ENCODE measurements around the gene SDS. TPM values are rescaled to one million over a fixed set of nuclear protein-coding genes. Genes with fewer than 3 reads are reported as not detected.

The SDS gene
- total RNA-seq, 1 experiment from 2014 or later, result not detected

DNA sequence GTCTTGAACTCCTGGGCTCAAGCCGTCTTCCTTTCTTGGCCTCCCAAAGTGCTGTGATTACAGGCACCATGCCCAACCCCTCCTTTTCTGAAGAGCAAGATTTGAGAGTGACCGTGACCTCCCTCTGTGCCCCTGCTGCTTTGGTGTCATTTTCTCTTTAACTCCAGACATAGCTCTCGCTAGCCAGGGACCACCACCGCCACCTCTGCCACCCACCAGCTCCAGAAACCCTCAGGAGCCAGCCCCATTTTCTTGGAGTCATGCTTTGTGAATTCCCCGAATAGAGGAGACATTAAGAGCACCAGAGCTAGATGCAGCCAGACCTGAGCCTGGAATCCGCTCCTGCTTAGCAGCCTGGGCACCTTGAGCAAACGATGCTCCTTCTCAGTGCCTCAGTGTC, 36.6 kb upstream of the SDS start:
- Histone ChIP-seq H4K20me1 (ENCODE audit: insufficient read depth) (no peaks in the 10 kb centered on the region), H3K4me3 (no peak overlapping the region), H3K9me2 (ENCODE audit: insufficient read depth) (no peaks in the 10 kb centered on the region), H3K9me3 (ENCODE audit: insufficient read depth, low read depth) (no peaks in the 10 kb centered on the region), H3F3A (ENCODE audit: insufficient read depth, low read depth) (no peaks in the 10 kb centered on the region), H3K27me3 (ENCODE audit: insufficient read depth, low read depth) (0 out of 2 replicates have a peak, but pooled peaks cover 2% of the 10 kb centered on the region), H3K36me3 (ENCODE audit: low read depth) (no peaks in the 10 kb centered on the region), H2AFZ (no peak overlapping the region), H3K27ac (no peak overlapping the region), H3K4me2 (no peak overlapping the region), H3K79me2 (ENCODE audit: low read depth) (no peaks in the 10 kb centered on the region), H3K4me1 (replicated peaks; ENCODE audit: insufficient read depth) (no peaks in the 10 kb centered on the region)
- no peak for DNase-seq
- CTCF ChIA-PET, result interaction anchor here (0.6 kb wide), 2 partner anchors 28 to 349 kb away, joined by 3 read pairs; no protein-coding TSS in a partner anchor
- no TSS peak for BruUV-seq (replicated peaks)
- TF ChIP-seq EZH2 (IDR thresholded peaks at IDR 0.05; ENCODE audit: low read depth), result no peak
- TF ChIP-seq, protein P1, sequence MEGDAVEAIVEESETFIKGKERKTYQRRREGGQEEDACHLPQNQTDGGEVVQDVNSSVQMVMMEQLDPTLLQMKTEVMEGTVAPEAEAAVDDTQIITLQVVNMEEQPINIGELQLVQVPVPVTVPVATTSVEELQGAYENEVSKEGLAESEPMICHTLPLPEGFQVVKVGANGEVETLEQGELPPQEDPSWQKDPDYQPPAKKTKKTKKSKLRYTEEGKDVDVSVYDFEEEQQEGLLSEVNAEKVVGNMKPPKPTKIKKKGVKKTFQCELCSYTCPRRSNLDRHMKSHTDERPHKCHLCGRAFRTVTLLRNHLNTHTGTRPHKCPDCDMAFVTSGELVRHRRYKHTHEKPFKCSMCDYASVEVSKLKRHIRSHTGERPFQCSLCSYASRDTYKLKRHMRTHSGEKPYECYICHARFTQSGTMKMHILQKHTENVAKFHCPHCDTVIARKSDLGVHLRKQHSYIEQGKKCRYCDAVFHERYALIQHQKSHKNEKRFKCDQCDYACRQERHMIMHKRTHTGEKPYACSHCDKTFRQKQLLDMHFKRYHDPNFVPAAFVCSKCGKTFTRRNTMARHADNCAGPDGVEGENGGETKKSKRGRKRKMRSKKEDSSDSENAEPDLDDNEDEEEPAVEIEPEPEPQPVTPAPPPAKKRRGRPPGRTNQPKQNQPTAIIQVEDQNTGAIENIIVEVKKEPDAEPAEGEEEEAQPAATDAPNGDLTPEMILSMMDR (conservative IDR thresholded peaks at IDR 0.05), result no peak
- POLR2A ChIA-PET (ENCODE audit: unreplicated experiment), result no interaction called here
- intact Hi-C loops (cut with micrococcal nuclease; ENCODE audit: unreplicated experiment), result no loop called here

DNA sequence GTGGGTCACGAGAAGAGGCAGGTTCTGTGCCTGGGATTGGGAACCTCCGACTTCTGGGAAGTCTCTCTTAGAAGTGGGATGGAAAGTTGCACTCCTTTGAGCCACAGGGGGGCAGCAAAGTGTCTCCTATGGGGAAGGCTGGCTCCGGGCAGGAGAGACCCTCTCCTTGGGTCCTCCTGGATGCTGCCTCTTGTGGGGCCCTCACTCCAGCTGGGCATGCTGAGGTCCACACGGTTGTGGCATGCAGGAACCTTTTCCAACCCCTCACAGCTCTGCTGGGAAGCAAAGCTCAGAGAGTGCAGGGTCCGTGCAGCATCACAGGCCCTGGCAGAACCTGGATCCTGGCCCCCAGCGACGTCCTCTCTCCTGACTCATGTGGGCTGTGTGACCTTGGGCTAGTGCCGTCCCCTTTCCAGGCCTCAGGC, 35.9 kb upstream of the SDS start:
- Histone ChIP-seq H3K27ac (no peak overlapping the region), H3K27me3 (ENCODE audit: insufficient read depth, low read depth) (no peaks in the 10 kb centered on the region), H4K20me1 (ENCODE audit: insufficient read depth) (no peaks in the 10 kb centered on the region), H3K9me2 (ENCODE audit: insufficient read depth) (no peaks in the 10 kb centered on the region), H3K9me3 (ENCODE audit: insufficient read depth, low read depth) (no peaks in the 10 kb centered on the region), H3K4me2 (no peak overlapping the region), H3K4me3 (no peak overlapping the region), H3F3A (ENCODE audit: insufficient read depth, low read depth) (no peaks in the 10 kb centered on the region), H2AFZ (no peak overlapping the region), H3K4me1 (replicated peaks; ENCODE audit: insufficient read depth) (no peaks in the 10 kb centered on the region), H3K36me3 (ENCODE audit: low read depth) (no peaks in the 10 kb centered on the region), H3K79me2 (ENCODE audit: low read depth) (no peaks in the 10 kb centered on the region)
- ChIA-PET POLR2A (ENCODE audit: unreplicated experiment) (no interaction called here), CTCF (interaction anchor here (0.6 kb wide), 1 partner anchor 349 kb away, joined by 3 read pairs; no protein-coding TSS in a partner anchor)
- no TSS peak for BruUV-seq (replicated peaks)
- intact Hi-C loops (cut with micrococcal nuclease; ENCODE audit: unreplicated experiment), result loop anchor here (1.0 kb wide), 1 partner anchor 473 kb away; no protein-coding TSS in a partner anchor
- peak in 1 of 2 experiments; percentile 35 for DNase-seq
- TF ChIP-seq EZH2 (IDR thresholded peaks at IDR 0.05; ENCODE audit: low read depth), result no peak
- TF ChIP-seq, protein P1 (conservative IDR thresholded peaks at IDR 0.05), result peak; percentile 77

DNA sequence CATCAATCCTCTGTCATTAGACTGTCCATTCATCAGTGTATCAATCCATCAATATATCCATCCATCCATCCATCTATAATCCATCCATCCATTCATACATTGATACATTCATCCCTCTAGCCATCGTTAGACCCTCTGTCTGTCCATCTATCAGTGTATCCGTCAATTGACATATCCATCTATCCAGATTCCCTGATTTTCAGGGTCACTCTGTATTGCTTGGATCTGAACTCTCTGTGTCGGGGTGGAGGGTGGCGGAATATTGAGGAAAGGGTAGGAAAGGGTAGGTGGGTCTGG, 35.6 kb upstream of the SDS start:
- TF ChIP-seq, protein P1 (conservative IDR thresholded peaks at IDR 0.05), result no peak
- no peak for TF ChIP-seq EZH2 (IDR thresholded peaks at IDR 0.05; ENCODE audit: low read depth)
- intact Hi-C loops (cut with micrococcal nuclease; ENCODE audit: unreplicated experiment), result loop anchor here (1.0 kb wide), 1 partner anchor 473 kb away; no protein-coding TSS in a partner anchor
- no peaks in the 10 kb centered on the region for H3F3A ChIP-seq (ENCODE audit: insufficient read depth, low read depth)
- H3K9me3 ChIP-seq (ENCODE audit: insufficient read depth, low read depth), result no peaks in the 10 kb centered on the region
- H3K4me2 ChIP-seq, result no peak overlapping the region
- H3K79me2 ChIP-seq (ENCODE audit: low read depth), result no peaks in the 10 kb centered on the region
- no peak for DNase-seq
- ChIA-PET CTCF (no interaction called here), POLR2A (ENCODE audit: unreplicated experiment) (no interaction called here)
- H3K4me3 ChIP-seq, result no peak overlapping the region
- no peaks in the 10 kb centered on the region for H3K27me3 ChIP-seq (ENCODE audit: insufficient read depth, low read depth)
- H3K4me1 ChIP-seq (replicated peaks; ENCODE audit: insufficient read depth), result no peaks in the 10 kb centered on the region
- no peak overlapping the region for H3K27ac ChIP-seq
- no peaks in the 10 kb centered on the region for H3K36me3 ChIP-seq (ENCODE audit: low read depth)
- BruUV-seq (replicated peaks), result no TSS peak
- H2AFZ ChIP-seq, result no peak overlapping the region
- H4K20me1 ChIP-seq (ENCODE audit: insufficient read depth), result no peaks in the 10 kb centered on the region
- no peaks in the 10 kb centered on the region for H3K9me2 ChIP-seq (ENCODE audit: insufficient read depth)

Measured in PC-9 (cell line).